HG03280 (cell line): Measurements from ENCODE around the gene SGPP2.
A peak's percentile ranks its signal among the peaks of the same experiment; 100 is the strongest.
"Not testable (repeated sequence)": the region's sequence is repeated elsewhere in the genome, so short reads cannot be mapped to it uniquely, and the experiment has no call there.

ENCODE experiments used
- ATAC-seq: cut with Tn5 transposase; IDR thresholded peaks from one replicate; pipeline ENCODE4 v1.9.1; 2021; ENCODE audit warnings: mild to moderate bottlenecking, moderate library complexity; ENCODE audit not compliant: unreplicated experiment

Gene SGPP2

GRCh38 chr2:222427646-222428301 is 3.4 kb downstream of the SGPP2 start:
- peak; percentile 30 for ATAC-seq

GRCh38 chr2:222430071-222430470 is 5.7 kb downstream of the SGPP2 start:
- no peak for ATAC-seq

- no peak for ATAC-seq
Measured at GRCh38 chr2:222430681-222431080, 6.3 kb downstream of the SGPP2 start.

- no peak for ATAC-seq
Measured at GRCh38 chr2:222431869-222432268, 7.5 kb downstream of the SGPP2 start.

GRCh38 chr2:222433332-222434173 is 9.2 kb downstream of the SGPP2 start:
- ATAC-seq = peak; percentile 88

GRCh38 chr2:222434204-222434603 is 9.9 kb downstream of the SGPP2 start:
- peak; percentile 45 for ATAC-seq

GRCh38 chr2:222435400-222436039 is 11.2 kb downstream of the SGPP2 start:
- not testable (repeated sequence) for ATAC-seq

- no peak for ATAC-seq
Measured at GRCh38 chr2:222436040-222436413, 11.7 kb downstream of the SGPP2 start.

- no peak for ATAC-seq
Measured at GRCh38 chr2:222439692-222440091, 15.3 kb downstream of the SGPP2 start.

- no peak for ATAC-seq
Measured at GRCh38 chr2:222440673-222441422, 16.5 kb downstream of the SGPP2 start.

- ATAC-seq = no peak
Measured at GRCh38 chr2:222442665-222443064, 18.3 kb downstream of the SGPP2 start.

GRCh38 chr2:222445227-222445626 is 20.9 kb downstream of the SGPP2 start:
- ATAC-seq = no peak

GRCh38 chr2:222447131-222447530 is 22.8 kb downstream of the SGPP2 start:
- ATAC-seq = no peak

- ATAC-seq = no peak
Measured at GRCh38 chr2:222448748-222449181, 24.4 kb downstream of the SGPP2 start.

- no peak for ATAC-seq
Measured at GRCh38 chr2:222450021-222450420, 25.7 kb downstream of the SGPP2 start.

GRCh38 chr2:222451224-222451674 is 26.9 kb downstream of the SGPP2 start:
- ATAC-seq = peak; percentile 100

- no peak for ATAC-seq
Measured at GRCh38 chr2:222452422-222452950, 28.1 kb downstream of the SGPP2 start.

- no peak for ATAC-seq
Measured at GRCh38 chr2:222456479-222457077, 32.2 kb downstream of the SGPP2 start.

- no peak for ATAC-seq
Measured at GRCh38 chr2:222459983-222460382, 35.6 kb downstream of the SGPP2 start.

GRCh38 chr2:222465746-222466145 is 41.4 kb downstream of the SGPP2 start:
- no peak for ATAC-seq
